Stimulated activated CD8-positive, alpha-beta memory T cell treated with anti-CD3 and anti-CD28 coated beads, Interleukin-12 subunit alpha, Interleukin-12 subunit beta, amount 100 ng/mL, for 1 hour (primary cell): ENCODE data around the gene KLF15.
"Not testable (repeated sequence)": the region's sequence is repeated elsewhere in the genome, so short reads cannot be mapped to it uniquely, and the experiment has no call there.

ENCODE experiments used
- DNase-seq: peaks from one replicate; pipeline ENCODE4 v3.0.0-alpha.2; 2020; ENCODE audit warnings: low read depth

The KLF15 gene

DNA sequence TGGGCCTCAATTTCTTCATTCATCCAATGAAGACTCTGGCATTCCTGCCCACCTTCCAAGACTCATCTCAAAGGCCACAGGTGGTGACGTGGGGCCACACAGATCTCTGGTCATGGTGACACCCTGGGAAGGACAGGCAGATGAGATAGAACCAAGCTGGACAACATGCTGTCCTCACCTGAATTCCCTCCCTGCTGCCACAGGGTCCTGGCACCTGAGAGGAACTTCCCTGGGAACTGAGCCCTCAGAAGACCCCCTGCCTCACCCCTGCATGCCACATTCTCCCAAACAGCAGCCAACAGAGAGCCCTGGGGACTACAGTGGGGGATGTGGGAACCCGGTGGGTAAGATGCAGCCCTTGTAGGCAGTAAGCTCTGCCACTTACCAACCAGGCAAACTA lies 10.7 kb downstream of the KLF15 start:
- DNase-seq, result no peak

DNA sequence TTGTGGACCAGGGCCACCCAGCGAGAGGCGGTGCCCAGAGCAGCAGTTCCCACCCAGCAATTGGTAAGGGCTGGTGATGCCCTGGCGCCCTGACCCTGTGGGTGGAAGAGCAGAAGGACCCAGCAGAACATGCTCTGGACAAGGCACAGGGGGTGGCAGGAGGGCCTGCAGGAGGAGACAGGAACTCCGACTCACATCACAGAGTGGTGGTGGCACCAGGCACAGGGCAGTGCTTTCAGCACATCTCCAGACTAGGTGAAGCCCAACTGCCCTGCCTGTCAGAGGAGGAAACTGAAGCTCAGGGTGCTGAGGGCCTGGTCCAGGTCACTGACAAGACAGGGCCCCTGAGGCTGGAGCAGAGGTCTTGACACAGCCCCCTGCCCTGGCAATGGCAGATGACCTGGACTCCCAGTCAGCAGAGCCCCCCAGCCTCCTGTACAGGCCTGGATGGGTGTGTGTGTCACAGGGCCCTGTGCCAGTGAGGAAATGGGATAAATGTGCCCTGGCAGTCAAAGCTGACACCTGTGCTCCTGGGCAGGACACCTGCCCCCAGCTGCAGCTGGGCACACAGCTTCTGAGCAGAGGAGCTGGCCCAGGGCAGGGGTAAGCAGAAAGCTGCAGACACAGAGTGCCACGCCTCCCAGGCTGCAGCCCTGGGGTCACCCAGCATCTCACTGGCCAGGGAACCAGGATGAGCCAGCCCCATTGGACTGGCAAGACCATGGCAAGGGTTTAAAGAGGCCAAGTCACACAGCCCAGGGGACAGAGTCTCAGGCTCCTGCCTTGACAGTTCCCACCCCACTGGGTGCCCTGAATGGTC lies 11.4 kb downstream of the KLF15 start:
- DNase-seq, result no peak

DNA sequence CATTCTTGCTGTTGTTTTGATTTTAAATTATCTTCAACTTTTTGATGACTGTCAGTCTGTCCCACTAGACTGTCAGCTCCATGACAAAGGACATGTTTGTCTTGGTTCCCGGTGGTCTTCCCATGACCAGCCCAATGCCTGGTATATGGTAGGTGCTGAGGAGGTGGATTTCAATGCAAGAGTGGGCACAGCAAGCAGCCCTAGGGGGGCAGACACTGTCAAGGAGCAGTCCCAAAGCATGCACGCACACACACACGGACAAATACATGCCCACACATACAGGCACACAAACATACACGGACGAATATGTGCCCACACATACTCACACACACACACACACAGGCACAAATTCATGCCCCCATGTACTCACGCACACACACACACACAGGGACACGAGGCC lies 12.0 kb downstream of the KLF15 start:
- DNase-seq, result no peak

DNA sequence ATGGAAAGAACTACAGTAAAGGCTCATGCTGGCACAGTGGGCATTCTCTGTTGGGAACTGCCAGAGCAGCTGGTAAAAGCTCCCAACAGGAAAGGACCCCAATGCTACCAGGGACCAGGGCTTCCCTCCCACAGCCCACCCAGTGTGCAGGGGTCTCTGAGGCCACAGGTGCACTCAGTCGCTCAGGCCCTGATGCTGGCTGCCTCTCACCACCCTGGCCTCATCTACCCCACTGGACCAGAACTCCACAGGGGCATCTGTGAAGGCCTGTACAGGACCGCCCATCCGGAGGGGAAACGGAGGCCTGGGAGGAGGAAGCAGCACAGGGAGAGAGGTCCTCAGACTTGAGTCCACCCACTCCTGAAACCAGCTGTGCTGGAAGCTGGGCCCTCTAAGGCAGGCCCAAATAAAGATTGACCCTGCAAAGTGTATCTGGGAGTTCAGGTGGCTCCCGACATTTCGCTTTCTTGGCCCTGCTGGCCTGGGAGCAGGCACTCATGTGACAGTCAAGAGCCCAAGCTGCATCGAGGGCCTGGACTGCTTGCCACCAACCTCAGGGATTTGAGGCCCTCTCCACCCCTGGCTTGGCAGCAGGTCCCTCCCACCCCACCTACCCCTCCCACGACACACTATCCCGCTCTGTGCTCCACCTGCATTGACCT lies 12.7 kb downstream of the KLF15 start:
- no peak for DNase-seq

DNA sequence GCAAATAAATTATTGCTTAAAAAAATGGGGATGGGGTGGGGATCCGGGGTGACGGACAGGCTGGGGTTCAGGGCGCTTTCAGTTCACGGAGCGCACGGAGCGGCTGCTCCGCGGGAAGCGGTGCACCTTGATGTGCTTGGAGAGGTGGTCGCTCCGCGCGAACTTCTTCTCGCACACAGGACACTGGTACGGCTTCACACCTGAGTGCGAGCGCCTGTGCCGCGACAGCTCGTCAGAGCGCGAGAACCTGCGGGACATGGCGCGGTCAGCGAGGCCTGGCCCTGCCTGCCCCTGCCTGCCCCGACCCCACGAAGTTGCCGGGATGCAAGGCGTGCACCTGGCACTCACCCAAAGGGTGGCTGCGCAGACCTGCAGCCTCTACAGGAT lies 13.6 kb downstream of the KLF15 start:
- no peak for DNase-seq

DNA sequence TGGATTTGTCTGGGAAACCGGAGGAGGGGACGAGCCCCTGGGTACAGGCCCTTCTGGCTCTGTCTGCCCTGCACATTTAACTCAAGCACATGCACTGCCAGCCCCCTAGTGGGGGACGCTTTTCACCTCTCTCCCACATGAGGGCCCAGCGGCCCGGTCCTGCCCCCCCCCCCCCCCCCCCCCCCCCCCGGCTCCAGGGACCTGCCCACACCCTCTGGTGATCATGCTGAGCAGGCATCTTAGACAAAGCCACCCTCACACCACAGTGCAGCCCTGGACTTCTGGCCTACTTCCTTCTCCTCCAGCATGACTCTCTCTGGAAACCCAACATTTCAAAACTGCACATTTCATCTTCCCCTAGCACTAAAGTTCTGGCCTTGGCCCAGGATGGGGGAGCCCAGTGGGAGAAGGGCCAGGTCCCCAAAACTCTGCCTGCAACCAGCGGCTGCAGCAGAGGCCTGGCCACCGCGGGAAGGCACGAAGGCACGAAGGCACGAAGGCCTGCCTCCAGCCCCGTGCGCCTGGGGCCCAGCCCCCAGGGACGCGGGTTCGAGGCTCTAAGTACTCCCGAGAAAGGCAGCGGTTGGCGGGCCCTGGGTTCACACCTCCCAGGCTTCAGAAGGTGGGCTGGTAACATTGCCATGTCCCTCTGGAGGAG lies 14.1 kb downstream of the KLF15 start:
- DNase-seq, result no peak

DNA sequence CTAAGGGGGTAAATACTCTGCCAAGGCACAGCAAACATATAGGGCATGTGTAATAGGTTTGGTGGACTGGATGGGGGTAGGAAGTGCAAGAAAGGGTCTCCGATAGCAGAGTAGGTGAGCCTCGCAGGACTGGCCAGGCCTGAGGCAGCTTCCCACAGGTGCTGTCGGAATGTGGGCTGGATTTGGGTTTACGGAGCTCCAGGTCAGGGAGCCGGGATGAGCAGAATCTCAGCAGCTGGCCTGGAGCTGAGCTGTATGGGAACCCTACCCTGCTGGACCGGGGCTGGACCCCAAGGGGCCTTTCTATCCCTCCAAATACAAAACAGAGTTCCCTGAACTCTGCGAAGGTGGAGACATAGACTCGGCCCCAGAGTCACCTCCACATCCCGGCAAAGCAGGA lies 15.0 kb downstream of the KLF15 start:
- DNase-seq, result no peak

DNA sequence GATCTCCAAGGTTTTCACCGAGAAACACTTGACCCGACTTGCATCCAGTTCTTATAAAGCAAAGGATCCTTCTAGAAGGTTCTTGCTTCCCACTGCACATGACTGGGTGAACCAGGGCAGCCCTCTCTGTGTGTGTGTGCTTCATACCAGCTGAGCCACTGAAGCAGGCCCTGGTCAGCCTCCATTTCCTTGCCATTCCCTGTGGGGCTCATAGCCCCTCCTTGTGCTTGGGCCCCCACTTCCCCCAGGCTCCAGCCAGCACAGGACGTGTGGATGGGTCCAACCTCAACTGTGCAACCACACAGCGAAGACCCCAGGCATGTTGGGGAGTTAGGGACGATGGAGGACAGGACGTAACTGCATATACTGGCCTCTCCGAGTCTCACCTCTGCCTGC lies 15.5 kb downstream of the KLF15 start:
- DNase-seq, result no peak

DNA sequence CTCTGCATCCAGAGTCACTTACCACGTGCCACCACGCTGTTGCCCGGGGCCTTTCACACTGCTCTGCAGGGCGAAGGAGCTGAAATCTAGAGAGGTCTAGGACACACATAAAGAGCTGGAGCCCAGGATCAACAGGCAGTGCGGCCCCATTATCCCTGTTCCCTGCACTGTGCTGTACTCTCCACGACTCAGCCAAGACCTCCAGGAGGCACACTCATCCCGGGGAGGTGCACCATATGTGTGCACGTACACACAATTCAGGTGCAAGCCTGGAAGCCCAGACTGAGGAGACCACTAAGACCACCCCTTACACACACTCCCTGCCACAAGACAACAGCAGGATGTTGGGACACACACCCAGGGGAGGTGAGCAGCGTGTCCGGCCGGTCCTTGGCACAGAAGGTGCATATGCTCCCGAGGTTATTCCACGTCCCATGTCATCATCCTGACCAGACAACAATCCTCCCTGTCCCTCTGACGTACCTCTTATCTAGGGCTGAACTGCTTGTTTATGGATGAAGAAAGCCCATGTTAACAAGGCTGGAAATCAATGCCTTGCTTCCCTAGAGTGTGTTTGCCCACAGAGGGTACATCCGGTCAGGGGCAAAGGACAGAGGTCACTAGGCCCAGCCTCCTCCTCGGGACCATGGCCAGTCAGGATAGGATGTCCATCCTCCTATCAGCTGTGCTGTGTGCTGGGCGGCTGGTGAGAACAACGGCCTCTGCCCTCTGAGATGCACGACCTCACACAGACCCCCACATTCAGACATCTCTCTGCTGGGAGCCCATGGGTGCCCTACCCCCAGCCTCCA lies 16.1 kb downstream of the KLF15 start:
- no peak for DNase-seq

DNA sequence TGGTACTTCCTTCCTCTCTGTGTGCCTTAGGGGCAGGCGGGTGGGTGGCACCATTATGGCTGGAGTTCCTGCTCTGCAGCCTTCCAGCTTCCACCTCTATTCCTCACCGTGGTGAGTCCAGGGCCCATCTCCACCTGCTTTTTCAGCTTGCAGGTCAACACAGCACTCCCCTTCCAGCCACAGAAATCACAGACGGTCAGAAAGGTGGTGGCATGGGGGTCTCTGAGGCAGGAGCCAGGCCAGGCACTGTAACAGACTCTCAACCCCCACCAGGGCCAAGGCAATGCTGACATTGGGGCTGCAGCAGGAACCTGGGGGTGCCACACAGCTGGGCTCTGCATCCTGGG lies 16.6 kb downstream of the KLF15 start:
- no peak for DNase-seq

DNA sequence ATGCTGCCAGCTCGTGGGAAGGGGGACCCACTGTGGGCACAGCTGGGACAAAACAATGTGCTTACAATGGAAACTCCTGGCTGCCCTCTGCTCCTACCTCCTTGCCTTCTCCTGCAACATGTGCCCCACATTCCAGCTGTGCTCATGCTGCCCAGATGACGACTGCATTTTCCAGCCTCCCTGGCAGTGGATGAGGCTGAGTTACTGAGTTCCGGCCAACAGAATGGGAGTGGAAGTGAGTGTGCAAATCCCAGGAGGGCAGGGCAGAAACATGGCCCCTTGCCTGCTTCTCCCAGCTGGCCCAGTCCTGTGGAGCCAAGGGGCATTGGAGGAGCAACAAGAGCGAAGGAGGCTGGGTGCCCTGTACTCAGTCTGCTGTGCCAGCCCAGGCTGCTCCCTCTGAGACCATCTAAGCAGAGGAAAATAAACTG lies 17.1 kb downstream of the KLF15 start:
- DNase-seq, result no peak

DNA sequence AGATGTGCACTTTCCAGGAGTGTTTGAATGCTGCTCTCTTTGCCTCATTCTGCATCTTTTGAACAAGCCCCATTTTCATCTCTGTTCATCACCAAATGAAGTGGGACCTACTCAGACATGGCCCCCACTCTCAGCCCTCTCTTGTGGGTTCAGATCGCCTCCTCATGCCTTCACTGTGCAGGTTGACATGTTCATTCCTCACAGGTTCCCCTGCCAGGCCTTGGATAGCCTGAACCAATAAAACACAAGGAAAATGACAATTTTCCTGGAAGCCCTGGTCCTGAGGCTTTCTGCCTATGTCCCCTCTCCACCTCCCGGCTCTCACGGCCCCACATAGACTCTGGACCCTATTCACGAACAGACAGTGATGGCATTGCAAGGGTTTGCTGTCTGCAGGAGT lies 17.7 kb downstream of the KLF15 start:
- no peak for DNase-seq

DNA sequence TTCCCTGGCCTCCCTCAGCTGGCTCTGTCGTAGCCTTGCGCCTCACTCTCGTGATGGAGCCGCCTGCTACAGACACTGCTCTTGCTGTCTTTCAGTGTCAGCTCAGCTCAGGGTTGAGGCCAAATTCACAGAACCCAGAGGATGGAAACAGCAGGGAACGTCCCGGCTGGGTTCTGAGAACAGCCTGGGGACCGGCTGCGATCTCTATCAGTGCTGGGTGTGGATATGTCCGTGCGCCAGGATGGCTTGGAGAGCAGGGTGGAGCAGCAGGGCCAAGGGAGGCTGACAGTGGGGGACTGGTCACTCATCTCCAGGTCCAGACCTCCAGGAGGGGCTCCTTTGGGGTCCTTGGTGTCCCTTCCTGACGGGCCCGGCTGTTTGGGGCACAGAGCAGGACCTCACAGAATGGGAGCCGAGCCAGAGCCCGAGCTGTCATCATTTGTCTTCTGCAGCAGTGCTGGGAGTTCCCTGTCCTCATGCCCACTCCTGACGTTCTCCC lies 18.4 kb downstream of the KLF15 start:
- DNase-seq, result no peak

DNA sequence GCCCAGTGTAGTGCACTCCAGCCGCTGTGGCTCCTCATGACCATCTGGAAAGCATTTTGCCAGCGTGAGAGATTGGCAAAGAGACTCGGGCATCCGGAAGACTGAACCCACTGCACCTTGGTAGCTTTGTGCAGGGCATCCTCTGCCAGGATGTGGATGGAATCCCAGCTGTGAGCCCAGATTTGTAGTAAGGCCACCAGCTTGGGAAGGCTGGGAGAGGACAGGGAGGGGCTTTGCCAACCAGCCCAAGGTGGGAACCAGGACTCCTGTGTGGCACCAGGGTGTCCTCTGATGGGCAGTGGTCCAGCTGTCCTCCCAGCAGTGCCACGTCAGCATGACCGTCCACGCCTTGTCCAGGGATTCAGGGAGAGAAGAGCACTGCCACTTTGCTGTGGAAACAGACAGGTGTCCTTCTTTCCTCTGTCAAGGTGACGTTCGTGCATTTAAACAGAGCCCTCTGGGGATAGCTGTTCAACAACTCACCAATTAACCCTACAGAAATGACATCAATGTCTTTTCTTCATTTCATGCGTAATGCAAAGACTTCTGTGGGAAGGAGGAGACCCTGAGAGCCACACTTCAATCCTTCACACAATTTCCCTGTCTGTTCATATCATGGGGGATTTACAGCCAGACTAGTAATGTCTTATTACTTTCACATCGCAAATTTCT lies 19.1 kb downstream of the KLF15 start:
- no peak for DNase-seq

DNA sequence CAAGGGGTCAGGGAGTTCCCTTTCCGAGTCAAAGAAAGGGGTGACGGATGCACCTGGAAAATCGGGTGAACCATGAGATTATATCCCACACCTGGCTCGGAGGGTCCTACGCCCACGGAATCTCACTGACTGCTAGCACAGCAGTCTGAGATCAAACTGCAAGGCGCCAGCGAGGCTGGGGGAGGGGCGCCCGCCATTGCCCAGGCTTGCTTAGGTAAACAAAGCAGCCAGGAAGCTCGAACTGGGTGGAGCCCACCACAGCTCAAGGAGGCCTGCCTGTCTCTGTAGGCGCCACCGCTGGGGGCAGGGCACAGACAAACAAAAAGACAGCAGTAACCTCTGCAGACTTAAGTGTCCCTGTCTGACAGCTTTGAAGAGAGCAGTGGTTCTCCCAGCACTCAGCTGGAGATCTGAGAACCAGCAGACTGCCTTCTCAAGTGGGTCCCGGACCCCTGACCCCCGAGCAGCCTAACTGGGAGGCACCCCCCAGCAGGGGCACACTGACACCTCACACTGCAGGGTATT lies 25.3 kb downstream of the KLF15 start:
- not testable (repeated sequence) for DNase-seq

DNA sequence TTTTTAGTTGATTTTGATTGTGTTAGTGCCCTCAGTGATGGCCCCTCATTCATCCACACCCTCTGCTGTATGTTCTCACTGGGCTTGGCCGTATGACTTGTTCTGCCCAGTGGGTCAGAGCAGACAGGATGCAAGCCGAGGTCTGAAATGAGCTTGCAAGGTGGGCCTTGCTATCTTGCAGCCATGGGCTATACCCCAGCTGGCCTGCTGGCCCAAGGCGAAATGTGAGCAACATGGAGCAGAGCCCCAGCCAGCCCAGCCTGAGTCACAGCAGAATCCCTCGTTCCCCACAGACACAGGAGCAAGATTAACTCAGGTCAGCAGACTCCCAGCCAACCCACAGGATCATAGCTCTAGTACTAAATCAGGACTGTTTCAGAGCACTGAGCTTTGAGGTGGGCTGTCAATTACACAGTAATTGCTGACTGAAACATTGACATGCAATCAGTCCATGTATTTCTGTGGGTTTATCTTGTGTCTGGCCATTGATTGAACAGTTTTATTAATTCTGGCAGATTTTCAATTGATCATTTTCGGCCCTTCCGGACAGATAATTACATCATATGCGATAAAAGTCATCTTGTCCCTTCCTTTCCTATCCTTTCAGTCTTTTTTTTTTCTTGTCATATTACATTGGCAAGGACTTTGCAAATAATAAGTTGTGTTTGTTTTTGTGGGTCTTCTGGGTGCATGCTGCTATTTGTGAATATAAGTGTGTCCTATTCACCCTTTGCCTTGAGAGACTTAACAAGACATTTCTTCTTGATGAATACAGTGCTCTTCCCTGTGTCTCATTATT lies 27.1 kb downstream of the KLF15 start:
- no peak for DNase-seq

DNA sequence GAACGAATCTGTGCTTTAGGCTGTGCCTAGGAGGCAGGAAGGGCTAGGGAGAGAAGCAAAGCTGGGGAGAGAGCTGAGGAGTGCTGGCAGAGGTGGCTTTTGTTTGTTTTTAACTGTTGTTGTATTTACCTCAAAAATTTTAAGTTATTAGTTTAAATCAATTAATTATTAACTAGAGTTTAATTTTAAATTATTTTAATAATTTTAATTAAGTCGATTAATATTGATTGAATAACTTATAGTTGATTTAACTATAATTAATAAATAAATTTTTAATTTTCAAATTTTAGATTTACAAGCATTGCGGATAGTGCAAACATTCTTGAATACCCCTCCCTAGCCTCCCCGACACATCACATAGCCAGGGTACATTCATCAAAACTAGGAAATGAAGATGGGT lies 30.6 kb downstream of the KLF15 start:
- no peak for DNase-seq

DNA sequence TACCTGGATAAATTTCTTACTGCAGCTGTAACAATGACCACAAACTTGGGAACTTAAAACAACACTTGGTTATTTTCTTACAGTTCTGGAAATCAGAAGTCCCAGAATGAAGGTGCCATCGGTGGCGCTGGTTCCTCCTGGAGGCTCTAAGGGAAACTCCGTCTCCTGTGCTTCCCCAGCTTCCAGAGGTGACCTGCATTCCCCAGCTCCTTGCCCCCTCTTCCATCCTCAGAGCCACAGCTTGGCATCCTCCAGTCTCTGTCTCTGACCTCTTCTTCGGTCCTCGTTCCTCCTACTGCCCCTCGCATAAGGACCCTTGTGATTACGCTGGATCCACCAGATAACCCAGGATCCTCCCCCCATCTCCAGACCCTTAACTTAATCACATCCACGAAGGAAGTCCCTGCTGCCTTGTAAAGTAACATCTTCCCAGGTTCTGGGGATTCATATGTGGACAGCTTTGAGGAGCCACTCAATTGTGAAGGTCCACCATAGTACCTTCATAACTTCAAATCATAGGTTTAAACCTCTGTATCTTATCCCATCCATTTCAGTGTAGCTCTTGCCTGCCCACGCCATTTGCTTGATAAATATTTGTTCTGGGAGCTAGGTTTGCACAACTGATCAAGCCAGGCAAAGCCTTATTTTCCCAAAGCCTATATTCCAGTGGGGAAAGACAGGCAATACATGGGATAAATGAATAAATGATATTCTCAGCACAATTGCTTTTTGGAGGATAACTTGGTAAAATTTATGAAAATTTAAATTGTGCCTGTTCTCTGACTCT lies 34.8 kb downstream of the KLF15 start:
- DNase-seq, result no peak

DNA sequence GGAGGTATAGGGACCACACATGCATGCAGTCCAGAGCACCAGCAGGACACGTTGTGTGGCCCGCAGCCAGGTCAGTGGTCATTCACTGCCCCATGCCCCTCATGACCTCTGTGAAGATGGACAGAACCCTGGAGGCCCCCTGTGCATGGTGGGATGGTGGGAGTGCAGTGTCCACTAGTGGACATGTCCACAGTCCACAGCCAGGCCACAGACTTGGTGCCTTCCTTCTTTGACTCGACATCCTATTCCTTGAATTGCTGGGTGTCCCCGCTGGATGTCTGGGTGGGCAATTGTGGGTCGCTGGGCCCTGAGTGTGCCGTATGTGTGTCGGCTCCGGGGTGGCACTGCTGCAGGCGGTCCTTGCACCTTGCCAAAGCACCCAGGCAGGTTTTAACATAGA lies 35.7 kb downstream of the KLF15 start:
- no peak for DNase-seq
